Brain microvascular endothelial cell (primary cell): ENCODE measurements around the gene UQCC2.

ENCODE experiments used
- DNase-seq: peaks from one replicate; pipeline ENCODE4 v3.0.0-alpha.2; 2020
- H3K27ac ChIP-seq: fragments of 250-450 bp; sonication (Bioruptor Pico); 2 replicates; pipeline ENCODE4 v1.5.1; 2020; ENCODE audit warnings: mild to moderate bottlenecking, moderate library complexity
- H3K27me3 ChIP-seq: fragments of 250-450 bp; sonication (Bioruptor Pico); replicated peaks from 2 replicates; pipeline ENCODE4 v1.5.1; 2020; ENCODE audit warnings: mild to moderate bottlenecking
- H3K36me3 ChIP-seq: fragments of 250-450 bp; sonication (Bioruptor Pico); replicated peaks from 2 replicates; pipeline ENCODE4 v1.5.1; 2020; ENCODE audit warnings: mild to moderate bottlenecking
- H3K4me3 ChIP-seq: 2 replicates; pipeline ENCODE4 v1.5.1; 2011; ENCODE audit warnings: low read depth, mild to moderate bottlenecking, control low read depth, low read length, moderate library complexity
- CTCF ChIP-seq: IDR thresholded peaks from 2 replicates; pipeline ENCODE4 v1.5.1; 2011; ENCODE audit warnings: low read depth, mild to moderate bottlenecking, moderate library complexity, low read length, control low read depth, inconsistent platforms; ENCODE audit errors: missing control alignments
- in situ Hi-C: cut with HindIII; loops from 2 replicates; pipeline ENCODE4 v1.10.0; 2017; ENCODE audit warnings: low sequenced_read_pairs, low pct_ligation_motif_present

Gene UQCC2

GRCh38 chr6:33742092-33742491, 30.6 kb upstream of the UQCC2 start:
- no peak overlapping the region for H3K4me3 ChIP-seq
- H3K36me3 ChIP-seq: no peaks in the 10 kb centered on the region
- in situ Hi-C loops: no loop called here
- H3K27ac ChIP-seq: no peak overlapping the region
- no peak for TF ChIP-seq CTCF
- DNase-seq: no peak
- H3K27me3 ChIP-seq: peaks cover 13% of the 10 kb centered on the region

- H3K27ac ChIP-seq: no peak overlapping the region
- peaks cover 13% of the 10 kb centered on the region for H3K27me3 ChIP-seq
- in situ Hi-C loops: no loop called here
- TF ChIP-seq CTCF: no peak
- no peak overlapping the region for H3K4me3 ChIP-seq
- no peaks in the 10 kb centered on the region for H3K36me3 ChIP-seq
- no peak for DNase-seq
Measured at GRCh38 chr6:33740794-33741193, 29.3 kb upstream of the UQCC2 start.

DNA sequence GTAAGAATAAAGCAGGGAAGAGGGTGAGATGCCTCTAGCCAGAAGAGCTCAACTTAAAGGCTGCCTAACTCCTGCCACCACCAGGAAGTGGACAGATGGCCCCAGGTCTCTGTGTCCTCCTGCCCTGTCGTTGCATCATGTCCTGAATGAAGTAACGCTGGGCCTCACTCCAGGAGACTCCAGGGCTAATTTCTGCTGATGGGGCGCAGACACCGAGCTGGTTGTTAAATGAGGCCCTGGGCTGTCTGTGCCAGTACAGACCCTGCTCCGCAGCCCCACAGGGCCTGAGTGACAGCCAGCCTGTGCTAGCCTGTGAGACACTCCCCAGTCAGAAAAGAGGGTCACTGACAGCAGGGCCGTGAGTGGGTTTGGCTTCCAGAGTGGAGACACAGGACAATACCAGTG, 28.7 kb upstream of the UQCC2 start:
- peaks cover 13% of the 10 kb centered on the region for H3K27me3 ChIP-seq
- no peak overlapping the region for H3K27ac ChIP-seq
- no peak for DNase-seq
- no peak for TF ChIP-seq CTCF
- no peaks in the 10 kb centered on the region for H3K36me3 ChIP-seq
- no peak overlapping the region for H3K4me3 ChIP-seq
- in situ Hi-C loops: no loop called here

DNA sequence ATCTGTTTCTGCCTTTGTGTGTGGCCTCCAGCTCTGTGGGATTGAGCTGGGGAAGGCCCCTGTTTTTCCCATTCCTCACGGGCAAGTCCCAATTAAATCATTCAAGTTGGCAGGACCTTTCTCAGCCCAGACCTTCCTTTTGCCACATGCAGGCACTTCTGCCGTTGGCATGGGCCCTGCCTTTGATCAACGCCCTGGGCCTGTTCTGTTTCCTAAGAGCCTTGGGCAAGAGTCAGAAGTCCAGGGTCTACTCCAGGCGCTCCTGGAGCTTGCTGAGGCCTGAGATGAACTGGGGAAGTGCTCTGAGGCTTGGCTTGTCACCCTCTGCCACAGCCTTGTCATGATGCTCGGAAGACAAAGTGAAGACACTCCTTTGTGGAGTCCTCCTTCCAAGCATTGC, 28.1 kb upstream of the UQCC2 start:
- no peak for TF ChIP-seq CTCF
- no peak for DNase-seq
- no peaks in the 10 kb centered on the region for H3K36me3 ChIP-seq

DNA sequence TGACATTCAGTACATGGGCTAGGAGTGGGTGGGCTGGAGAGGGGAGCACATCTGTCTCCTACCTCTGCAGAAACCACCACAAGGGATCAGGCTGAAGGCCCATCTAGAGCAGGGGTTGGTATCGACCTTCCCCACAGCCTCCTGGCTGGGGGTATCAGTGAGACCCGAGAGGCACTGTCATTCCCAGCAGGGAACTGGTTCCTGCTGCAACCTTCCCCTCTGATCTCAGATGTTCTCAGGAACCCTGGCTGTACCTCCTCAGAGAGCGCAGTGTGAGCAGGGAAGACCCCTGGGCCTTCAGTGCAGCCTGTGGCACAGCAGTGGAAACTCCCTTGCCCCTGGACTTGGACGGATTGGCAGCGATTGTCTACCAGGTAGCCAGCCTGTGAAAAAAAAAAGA, 27.4 kb upstream of the UQCC2 start:
- in situ Hi-C loops: no loop called here
- no peak for DNase-seq
- Histone ChIP-seq H3K27me3 (peaks cover 10% of the 10 kb centered on the region), H3K36me3 (no peaks in the 10 kb centered on the region), H3K4me3 (no peak overlapping the region), H3K27ac (no peak overlapping the region)
- TF ChIP-seq CTCF: no peak

More for the DNA sequence above, 28.1 kb upstream of the UQCC2 start:
- Histone ChIP-seq H3K27me3 (peaks cover 13% of the 10 kb centered on the region), H3K4me3 (no peak overlapping the region), H3K27ac (no peak overlapping the region)
- in situ Hi-C loops: no loop called here

GRCh38 chr6:33738153-33738552, 26.7 kb upstream of the UQCC2 start:
- H3K4me3 ChIP-seq: no peak overlapping the region
- peaks cover 6% of the 10 kb centered on the region for H3K27me3 ChIP-seq
- H3K27ac ChIP-seq: no peak overlapping the region
- TF ChIP-seq CTCF: no peak
- DNase-seq: no peak
- no peaks in the 10 kb centered on the region for H3K36me3 ChIP-seq
- in situ Hi-C loops: no loop called here
